ENCODE measurements around the gene DBF4B. TPM values are rescaled to one million over a fixed set of nuclear protein-coding genes. Genes with fewer than 3 reads are reported as not detected.
A peak's percentile ranks its signal among the peaks of the same experiment; 100 is the strongest.
"Not testable (repeated sequence)": the region's sequence is repeated elsewhere in the genome, so short reads cannot be mapped to it uniquely, and the experiment has no call there.

The DBF4B gene
- total RNA-seq, 2 experiments from 2014 or later, result 23.5 to 26.4 TPM

DNA sequence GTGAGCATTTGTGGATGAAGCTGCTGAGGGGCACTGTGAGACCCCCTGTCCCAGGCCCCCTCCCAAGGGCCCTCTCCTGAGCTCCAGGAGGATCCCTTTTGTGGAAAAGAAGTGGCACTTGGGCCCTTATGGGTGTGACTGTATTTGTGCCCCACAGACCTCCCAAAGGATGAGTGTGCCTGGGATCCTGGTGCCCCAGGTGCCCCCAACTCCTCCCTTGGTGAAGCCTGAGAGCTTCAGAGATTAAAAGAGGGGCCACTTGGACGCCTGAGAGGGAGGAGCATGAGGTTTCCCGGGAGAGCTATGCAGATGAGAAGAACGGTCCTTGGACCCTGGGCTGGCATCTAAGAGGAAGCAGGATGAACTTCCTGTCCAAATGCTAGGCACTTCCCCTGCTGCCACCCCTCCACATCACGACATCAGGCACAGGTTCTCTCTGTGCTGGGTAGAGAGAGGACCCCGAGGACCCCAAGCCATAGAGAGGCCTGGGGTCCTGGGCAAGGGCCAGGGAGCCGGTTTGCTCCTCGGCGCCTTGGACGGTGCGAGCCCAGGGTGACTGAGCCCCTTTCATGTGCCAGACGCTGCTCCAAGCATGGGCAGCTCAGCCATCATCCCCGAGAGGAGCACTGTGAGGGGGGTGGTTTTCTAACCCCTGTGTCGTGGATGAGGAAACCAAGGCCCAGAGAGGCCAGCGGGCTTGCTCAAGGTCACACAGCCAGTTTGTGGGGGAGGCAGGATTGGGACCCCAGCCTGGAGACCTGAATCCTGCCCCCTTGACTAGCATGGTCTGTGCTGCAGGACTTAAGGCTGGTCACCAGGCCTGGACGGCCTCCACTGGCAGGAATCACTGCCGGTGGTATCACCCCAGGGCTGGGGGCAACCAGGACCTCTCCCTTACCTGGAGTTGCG is 44.7 kb downstream of the DBF4B start:
- Mint-ChIP-seq H3K27ac (no peak overlapping the region), H3K4me1 (no peaks in the 10 kb centered on the region), H3K36me3 (ENCODE audit: low read depth) (peaks cover 11% of the 10 kb centered on the region), H3K9me3 (ENCODE audit: low read depth) (no peaks in the 10 kb centered on the region), H3K4me3 (no peak overlapping the region), H3K27me3 (peaks cover 14% of the 10 kb centered on the region)
- intact Hi-C loops (cut with DNase I, micrococcal nuclease), result no loop called here
- ATAC-seq (no peak), DNase-seq (no peak)
- ChIA-PET CTCF (interaction anchor here (1.0 kb wide), 1 partner anchor 167 kb away, joined by 4 read pairs; no protein-coding TSS in a partner anchor), POLR2A (no interaction called here)

GRCh38 chr17:44754276-44754675 is 45.8 kb downstream of the DBF4B start:
- DNase-seq (no peak), ATAC-seq (no peak)
- intact Hi-C loops (cut with DNase I, micrococcal nuclease), result no loop called here
- CTCF ChIA-PET, result interaction anchor here (0.6 to 1.0 kb wide), 2 partner anchors 166 to 634 kb away, joined by 3 to 4 read pairs; no protein-coding TSS in a partner anchor
- POLR2A ChIA-PET, result no interaction called here
- no peak overlapping the region for H3K27ac Mint-ChIP-seq
- H3K9me3 Mint-ChIP-seq (ENCODE audit: low read depth), result no peaks in the 10 kb centered on the region
- peaks cover 15% of the 10 kb centered on the region for H3K27me3 Mint-ChIP-seq
- H3K36me3 Mint-ChIP-seq (ENCODE audit: low read depth), result peaks cover 11% of the 10 kb centered on the region
- no peaks in the 10 kb centered on the region for H3K4me1 Mint-ChIP-seq
- no peak overlapping the region for H3K4me3 Mint-ChIP-seq

- H3K4me1 Mint-ChIP-seq; DNase-seq; H3K9me3 Mint-ChIP-seq (ENCODE audit: low read depth); H3K27ac Mint-ChIP-seq; POLR2A ChIA-PET; H3K4me3 Mint-ChIP-seq; ATAC-seq: not testable (repeated sequence)
- Mint-ChIP-seq H3K27me3 (peaks cover 17% of the 10 kb centered on the region), H3K36me3 (ENCODE audit: low read depth) (peaks cover 11% of the 10 kb centered on the region)
- intact Hi-C loops (cut with DNase I, micrococcal nuclease), result loop anchor here in 1 of 2 experiments (5.0 kb wide), 1 partner anchor 223 kb away; no protein-coding TSS in a partner anchor
- CTCF ChIA-PET, result interaction anchor here (0.6 kb wide), 1 partner anchor 633 kb away, joined by 3 read pairs; no protein-coding TSS in a partner anchor
Observed at GRCh38 chr17:44755180-44755579, 46.7 kb downstream of the DBF4B start.

DNA sequence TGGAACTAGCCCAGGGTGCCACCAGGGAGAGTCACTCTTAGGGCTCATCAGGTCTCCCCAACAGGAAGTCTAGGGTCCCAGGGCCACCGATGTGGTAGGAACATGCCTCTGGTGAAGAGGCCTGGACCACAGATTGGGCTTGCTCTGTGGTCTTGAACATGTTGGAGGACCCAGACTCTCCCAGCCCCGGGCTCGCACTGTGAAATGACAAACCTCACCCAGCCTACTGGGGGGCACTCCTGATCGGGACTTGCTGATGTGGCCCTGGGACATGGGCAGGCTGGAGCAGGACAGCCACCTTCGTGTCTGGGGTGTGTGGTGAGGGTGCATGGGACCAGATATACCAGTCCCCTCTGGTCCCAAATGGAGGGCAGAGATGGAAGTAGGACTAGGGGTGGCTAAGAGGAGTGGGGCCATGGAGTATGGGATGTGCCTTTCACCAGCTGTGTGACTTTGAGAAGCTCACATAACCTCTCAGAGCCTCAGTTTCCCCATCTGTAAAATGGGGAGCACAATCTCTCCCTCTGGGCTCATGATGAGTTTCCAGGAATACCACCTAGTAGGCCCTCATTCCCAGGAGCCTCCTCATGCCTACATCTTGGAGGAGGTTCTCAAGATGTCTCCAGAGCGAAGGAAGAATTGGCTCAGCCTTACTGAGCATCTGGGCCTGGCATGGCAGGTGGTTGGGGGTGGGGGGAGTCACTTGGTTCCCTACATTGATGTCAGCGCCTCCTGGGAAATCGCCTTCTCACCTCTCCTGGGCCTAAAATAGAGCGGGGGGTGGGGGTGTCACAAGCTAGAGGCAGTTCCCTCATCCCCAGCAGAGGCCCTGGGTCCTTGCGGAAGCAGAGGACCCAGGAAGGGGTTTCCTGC is 48.8 kb downstream of the DBF4B start:
- CTCF ChIA-PET, result interaction anchor here (0.6 kb wide), 1 partner anchor 399 kb away, joined by 4 read pairs; no protein-coding TSS in a partner anchor
- no peaks in the 10 kb centered on the region for H3K36me3 Mint-ChIP-seq (ENCODE audit: low read depth)
- DNase-seq, result no peak
- no peaks in the 10 kb centered on the region for H3K4me1 Mint-ChIP-seq
- no peak overlapping the region for H3K27ac Mint-ChIP-seq
- no peaks in the 10 kb centered on the region for H3K9me3 Mint-ChIP-seq (ENCODE audit: low read depth)
- H3K4me3 Mint-ChIP-seq, result no peak overlapping the region
- POLR2A ChIA-PET, result no interaction called here
- ATAC-seq, result no peak
- intact Hi-C loops (cut with DNase I, micrococcal nuclease), result loop anchor here in 1 of 2 experiments (5.0 kb wide), 1 partner anchor 225 kb away; no protein-coding TSS in a partner anchor
- H3K27me3 Mint-ChIP-seq, result peaks cover 27% of the 10 kb centered on the region

GRCh38 chr17:44757918-44758413 is 49.5 kb downstream of the DBF4B start:
- Mint-ChIP-seq H3K9me3 (ENCODE audit: low read depth) (no peaks in the 10 kb centered on the region), H3K27me3 (peaks cover 27% of the 10 kb centered on the region), H3K36me3 (ENCODE audit: low read depth) (no peaks in the 10 kb centered on the region), H3K27ac (no peak overlapping the region), H3K4me3 (no peak overlapping the region), H3K4me1 (no peaks in the 10 kb centered on the region)
- CTCF ChIA-PET, result no interaction called here
- intact Hi-C loops (cut with DNase I, micrococcal nuclease), result loop anchor here in 1 of 2 experiments (5.0 kb wide), 1 partner anchor 226 kb away; no protein-coding TSS in a partner anchor
- ATAC-seq (no peak), DNase-seq (no peak)
- POLR2A ChIA-PET, result interaction anchor here (0.6 kb wide), 1 partner anchor 68 kb away, joined by 3 read pairs; the partner anchor contains the start of gene CCDC43

- POLR2A ChIA-PET, result interaction anchor here (0.6 kb wide), 1 partner anchor 69 kb away, joined by 3 read pairs; the partner anchor contains the start of gene CCDC43
- Mint-ChIP-seq H3K4me1 (no peaks in the 10 kb centered on the region), H3K36me3 (ENCODE audit: low read depth) (no peaks in the 10 kb centered on the region), H3K9me3 (ENCODE audit: low read depth) (no peaks in the 10 kb centered on the region), H3K4me3 (no peak within 1 kb of the TSS), H3K27me3 (peaks cover 27% of the 10 kb centered on the region), H3K27ac (no peak within 1 kb of the TSS)
- CTCF ChIA-PET, result interaction anchor here (0.9 kb wide), 1 partner anchor 16 kb away, joined by 3 read pairs; no protein-coding TSS in a partner anchor
- intact Hi-C loops (cut with DNase I, micrococcal nuclease), result loop anchor here in 1 of 2 experiments (5.0 kb wide), 1 partner anchor 226 kb away; no protein-coding TSS in a partner anchor
- DNase-seq (no peak), ATAC-seq (peak; percentile 17)
Observed at GRCh38 chr17:44758414-44759085, 50.1 kb downstream of the DBF4B start, which contains the start of gene ADAM11. Gene ADAM11, plus strand, starts transcription at chr17:44758988. Its CDS starts 212 bp downstream, at chr17:44759200.

GRCh38 chr17:44759086-44759915 is 50.8 kb downstream of the DBF4B start:
- H3K4me3 Mint-ChIP-seq, result no peak overlapping the region
- intact Hi-C loops (cut with DNase I, micrococcal nuclease), result loop anchor here in 1 of 2 experiments (5.0 kb wide), 1 partner anchor 227 kb away; no protein-coding TSS in a partner anchor
- no peaks in the 10 kb centered on the region for H3K4me1 Mint-ChIP-seq
- H3K9me3 Mint-ChIP-seq (ENCODE audit: low read depth), result no peaks in the 10 kb centered on the region
- peak; percentile 13 for ATAC-seq
- ChIA-PET CTCF (interaction anchor here (0.7 to 1.6 kb wide), 3 partner anchors 15 to 93 kb away, joined by 3 read pairs; no protein-coding TSS in a partner anchor), POLR2A (no interaction called here)
- H3K36me3 Mint-ChIP-seq (ENCODE audit: low read depth), result no peaks in the 10 kb centered on the region
- DNase-seq, result peak; percentile 18
- peaks cover 25% of the 10 kb centered on the region for H3K27me3 Mint-ChIP-seq
- no peak overlapping the region for H3K27ac Mint-ChIP-seq

DNA sequence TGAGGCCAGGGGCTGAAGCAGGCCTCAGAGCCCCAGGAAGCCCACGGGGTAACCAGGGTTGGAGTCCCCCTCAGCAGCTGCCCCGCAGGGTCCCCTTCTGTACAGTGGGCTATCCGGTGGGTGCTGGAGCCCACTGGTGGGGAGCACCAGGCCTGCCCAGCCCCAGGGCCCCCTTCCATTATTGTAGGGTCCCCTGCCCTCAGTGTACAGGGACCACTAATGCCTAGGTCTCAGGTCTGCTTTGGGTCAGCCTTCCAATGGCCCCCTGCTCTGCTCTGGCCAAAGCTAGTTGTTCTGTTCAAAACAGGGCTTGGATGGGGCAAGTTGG is 51.4 kb downstream of the DBF4B start:
- POLR2A ChIA-PET, result no interaction called here
- no peak overlapping the region for H3K4me3 Mint-ChIP-seq
- no peak overlapping the region for H3K27ac Mint-ChIP-seq
- peaks cover 25% of the 10 kb centered on the region for H3K27me3 Mint-ChIP-seq
- ATAC-seq, result no peak
- H3K36me3 Mint-ChIP-seq (ENCODE audit: low read depth), result no peaks in the 10 kb centered on the region
- H3K9me3 Mint-ChIP-seq (ENCODE audit: low read depth), result no peaks in the 10 kb centered on the region
- CTCF ChIA-PET, result interaction anchor here (0.7 to 1.6 kb wide), 2 partner anchors 16 to 93 kb away, joined by 3 read pairs; no protein-coding TSS in a partner anchor
- no peak for DNase-seq
- no peaks in the 10 kb centered on the region for H3K4me1 Mint-ChIP-seq
- intact Hi-C loops (cut with DNase I, micrococcal nuclease), result loop anchor here in 1 of 2 experiments (5.0 kb wide), 1 partner anchor 228 kb away; no protein-coding TSS in a partner anchor

DNA sequence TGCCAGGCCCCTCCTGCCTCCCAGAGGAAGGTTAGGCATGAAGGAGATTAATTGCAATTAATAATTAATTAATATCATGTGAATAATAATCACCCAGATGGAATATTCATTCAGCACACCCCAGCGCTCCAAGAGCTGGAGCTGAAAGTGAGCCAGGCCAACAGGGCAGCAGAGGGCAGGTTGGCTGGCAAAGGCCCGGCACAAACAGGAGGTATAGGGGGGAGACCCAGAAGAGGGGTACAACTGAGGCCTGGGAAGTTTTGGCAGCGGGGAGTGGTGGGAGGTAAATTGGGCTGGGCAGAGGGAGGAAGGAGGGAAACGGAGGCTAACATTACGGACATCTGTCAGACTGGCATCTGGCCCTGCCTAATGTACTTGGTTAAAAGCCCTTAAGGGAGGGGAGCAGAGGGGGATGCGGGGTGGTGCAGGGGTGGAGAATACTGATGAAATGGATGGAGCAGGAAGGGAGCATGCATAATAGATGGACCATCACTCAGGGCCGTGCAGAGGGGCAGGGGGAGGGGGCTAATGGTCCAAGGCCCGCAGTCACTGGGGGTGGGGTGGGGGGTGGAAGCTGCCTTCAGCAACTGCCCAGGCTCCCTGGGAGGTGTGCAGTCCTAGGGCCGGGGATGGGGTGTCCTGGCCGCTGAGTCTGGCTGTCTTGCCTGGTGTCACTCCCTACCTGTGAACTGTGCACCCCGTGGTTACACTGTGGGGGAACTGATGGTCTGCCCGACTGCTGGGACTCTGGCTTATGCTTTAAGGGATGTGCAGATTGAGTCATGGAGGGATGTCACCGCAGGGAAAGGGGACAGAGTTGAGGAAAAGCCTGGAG is 52.2 kb downstream of the DBF4B start:
- no peaks in the 10 kb centered on the region for H3K4me1 Mint-ChIP-seq
- no peak overlapping the region for H3K4me3 Mint-ChIP-seq
- H3K9me3 Mint-ChIP-seq (ENCODE audit: low read depth), result no peaks in the 10 kb centered on the region
- intact Hi-C loops (cut with DNase I, micrococcal nuclease), result no loop called here
- POLR2A ChIA-PET, result no interaction called here
- ATAC-seq, result no peak
- H3K36me3 Mint-ChIP-seq (ENCODE audit: low read depth), result no peaks in the 10 kb centered on the region
- H3K27me3 Mint-ChIP-seq, result peaks cover 25% of the 10 kb centered on the region
- DNase-seq, result no peak
- CTCF ChIA-PET, result interaction anchor here (1.6 kb wide), 1 partner anchor 15 kb away, joined by 3 read pairs; no protein-coding TSS in a partner anchor
- H3K27ac Mint-ChIP-seq, result no peak overlapping the region
